ENCODE results near the gene RNF130.

DNA sequence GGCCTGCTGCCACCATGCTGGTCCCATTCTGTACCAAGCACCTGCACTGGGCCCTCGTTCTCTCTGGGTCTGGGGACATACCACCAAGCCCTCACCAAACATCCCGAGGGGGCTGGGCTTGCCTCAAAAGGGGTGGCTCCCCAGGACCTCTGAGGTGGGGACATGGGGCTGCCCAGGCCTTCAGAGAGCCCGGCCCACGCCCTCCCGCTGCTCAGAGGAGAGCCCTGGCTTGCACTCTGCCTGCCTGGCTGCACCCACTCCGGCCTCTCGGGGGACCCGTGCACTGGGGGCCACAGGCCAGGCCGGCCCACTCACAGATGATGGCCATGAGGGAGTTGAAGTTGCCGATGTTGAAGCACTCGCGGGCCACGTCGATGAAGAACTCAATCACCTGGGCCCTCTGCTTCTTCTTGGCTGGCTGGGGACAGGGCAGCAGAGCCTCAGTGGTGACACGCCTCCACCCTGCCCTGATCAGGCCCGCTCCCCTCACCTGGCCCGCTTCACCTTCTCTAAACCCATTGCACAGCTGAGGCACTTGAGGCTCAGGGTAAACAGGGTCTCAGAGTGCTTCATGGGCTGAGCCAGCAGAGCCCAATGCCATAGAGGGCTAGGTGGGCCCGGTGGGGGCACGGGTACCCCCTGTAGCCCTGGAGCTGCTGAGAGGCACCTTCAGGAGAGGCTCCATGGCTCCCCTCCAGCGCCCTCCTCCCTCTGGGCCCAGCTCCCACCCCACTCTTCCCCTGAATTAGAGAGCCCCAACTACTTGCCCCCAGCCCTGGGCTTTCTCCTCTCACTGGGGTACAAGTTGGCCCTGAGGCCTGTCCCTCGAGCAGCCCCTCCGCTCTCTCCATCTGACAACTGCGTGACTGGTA, 47.7 kb upstream of the RNF130 start:
- TF ChIP-seq JUN (CRISPR knock-in tag; IDR thresholded peaks at IDR 0.05) (no peak), ZNF138 (CRISPR knock-in tag; conservative IDR thresholded peaks at IDR 0.05) (no peak), CREB1 (CRISPR knock-in tag; IDR thresholded peaks at IDR 0.05) (no peak), TEAD1 (CRISPR knock-in tag; IDR thresholded peaks at IDR 0.05) (no peak), ZNF121 (CRISPR knock-in tag; IDR thresholded peaks at IDR 0.05) (no peak)
- TF ChIP-seq, protein P1, sequence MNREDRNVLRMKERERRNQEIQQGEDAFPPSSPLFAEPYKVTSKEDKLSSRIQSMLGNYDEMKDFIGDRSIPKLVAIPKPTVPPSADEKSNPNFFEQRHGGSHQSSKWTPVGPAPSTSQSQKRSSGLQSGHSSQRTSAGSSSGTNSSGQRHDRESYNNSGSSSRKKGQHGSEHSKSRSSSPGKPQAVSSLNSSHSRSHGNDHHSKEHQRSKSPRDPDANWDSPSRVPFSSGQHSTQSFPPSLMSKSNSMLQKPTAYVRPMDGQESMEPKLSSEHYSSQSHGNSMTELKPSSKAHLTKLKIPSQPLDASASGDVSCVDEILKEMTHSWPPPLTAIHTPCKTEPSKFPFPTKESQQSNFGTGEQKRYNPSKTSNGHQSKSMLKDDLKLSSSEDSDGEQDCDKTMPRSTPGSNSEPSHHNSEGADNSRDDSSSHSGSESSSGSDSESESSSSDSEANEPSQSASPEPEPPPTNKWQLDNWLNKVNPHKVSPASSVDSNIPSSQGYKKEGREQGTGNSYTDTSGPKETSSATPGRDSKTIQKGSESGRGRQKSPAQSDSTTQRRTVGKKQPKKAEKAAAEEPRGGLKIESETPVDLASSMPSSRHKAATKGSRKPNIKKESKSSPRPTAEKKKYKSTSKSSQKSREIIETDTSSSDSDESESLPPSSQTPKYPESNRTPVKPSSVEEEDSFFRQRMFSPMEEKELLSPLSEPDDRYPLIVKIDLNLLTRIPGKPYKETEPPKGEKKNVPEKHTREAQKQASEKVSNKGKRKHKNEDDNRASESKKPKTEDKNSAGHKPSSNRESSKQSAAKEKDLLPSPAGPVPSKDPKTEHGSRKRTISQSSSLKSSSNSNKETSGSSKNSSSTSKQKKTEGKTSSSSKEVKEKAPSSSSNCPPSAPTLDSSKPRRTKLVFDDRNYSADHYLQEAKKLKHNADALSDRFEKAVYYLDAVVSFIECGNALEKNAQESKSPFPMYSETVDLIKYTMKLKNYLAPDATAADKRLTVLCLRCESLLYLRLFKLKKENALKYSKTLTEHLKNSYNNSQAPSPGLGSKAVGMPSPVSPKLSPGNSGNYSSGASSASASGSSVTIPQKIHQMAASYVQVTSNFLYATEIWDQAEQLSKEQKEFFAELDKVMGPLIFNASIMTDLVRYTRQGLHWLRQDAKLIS (CRISPR knock-in tag; IDR thresholded peaks at IDR 0.05; ENCODE audit: borderline replicate concordance), result no peak
- TF ChIP-seq, protein P2, sequence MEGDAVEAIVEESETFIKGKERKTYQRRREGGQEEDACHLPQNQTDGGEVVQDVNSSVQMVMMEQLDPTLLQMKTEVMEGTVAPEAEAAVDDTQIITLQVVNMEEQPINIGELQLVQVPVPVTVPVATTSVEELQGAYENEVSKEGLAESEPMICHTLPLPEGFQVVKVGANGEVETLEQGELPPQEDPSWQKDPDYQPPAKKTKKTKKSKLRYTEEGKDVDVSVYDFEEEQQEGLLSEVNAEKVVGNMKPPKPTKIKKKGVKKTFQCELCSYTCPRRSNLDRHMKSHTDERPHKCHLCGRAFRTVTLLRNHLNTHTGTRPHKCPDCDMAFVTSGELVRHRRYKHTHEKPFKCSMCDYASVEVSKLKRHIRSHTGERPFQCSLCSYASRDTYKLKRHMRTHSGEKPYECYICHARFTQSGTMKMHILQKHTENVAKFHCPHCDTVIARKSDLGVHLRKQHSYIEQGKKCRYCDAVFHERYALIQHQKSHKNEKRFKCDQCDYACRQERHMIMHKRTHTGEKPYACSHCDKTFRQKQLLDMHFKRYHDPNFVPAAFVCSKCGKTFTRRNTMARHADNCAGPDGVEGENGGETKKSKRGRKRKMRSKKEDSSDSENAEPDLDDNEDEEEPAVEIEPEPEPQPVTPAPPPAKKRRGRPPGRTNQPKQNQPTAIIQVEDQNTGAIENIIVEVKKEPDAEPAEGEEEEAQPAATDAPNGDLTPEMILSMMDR (IDR thresholded peaks at IDR 0.05), result no peak
- TF ChIP-seq, protein P3, sequence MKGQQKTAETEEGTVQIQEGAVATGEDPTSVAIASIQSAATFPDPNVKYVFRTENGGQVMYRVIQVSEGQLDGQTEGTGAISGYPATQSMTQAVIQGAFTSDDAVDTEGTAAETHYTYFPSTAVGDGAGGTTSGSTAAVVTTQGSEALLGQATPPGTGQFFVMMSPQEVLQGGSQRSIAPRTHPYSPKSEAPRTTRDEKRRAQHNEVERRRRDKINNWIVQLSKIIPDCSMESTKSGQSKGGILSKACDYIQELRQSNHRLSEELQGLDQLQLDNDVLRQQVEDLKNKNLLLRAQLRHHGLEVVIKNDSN (CRISPR knock-in tag; IDR thresholded peaks at IDR 0.05), result no peak
- TF ChIP-seq, protein P4, sequence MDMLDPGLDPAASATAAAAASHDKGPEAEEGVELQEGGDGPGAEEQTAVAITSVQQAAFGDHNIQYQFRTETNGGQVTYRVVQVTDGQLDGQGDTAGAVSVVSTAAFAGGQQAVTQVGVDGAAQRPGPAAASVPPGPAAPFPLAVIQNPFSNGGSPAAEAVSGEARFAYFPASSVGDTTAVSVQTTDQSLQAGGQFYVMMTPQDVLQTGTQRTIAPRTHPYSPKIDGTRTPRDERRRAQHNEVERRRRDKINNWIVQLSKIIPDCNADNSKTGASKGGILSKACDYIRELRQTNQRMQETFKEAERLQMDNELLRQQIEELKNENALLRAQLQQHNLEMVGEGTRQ (CRISPR knock-in tag; IDR thresholded peaks at IDR 0.05), result no peak
- TF ChIP-seq, protein P5, sequence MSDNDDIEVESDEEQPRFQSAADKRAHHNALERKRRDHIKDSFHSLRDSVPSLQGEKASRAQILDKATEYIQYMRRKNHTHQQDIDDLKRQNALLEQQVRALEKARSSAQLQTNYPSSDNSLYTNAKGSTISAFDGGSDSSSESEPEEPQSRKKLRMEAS (CRISPR knock-in tag; IDR thresholded peaks at IDR 0.05), result no peak
